GM18861 (cell line): ENCODE measurements around the gene OAF.

ENCODE experiments used
- ATAC-seq: cut with Tn5 transposase; IDR thresholded peaks from one replicate; pipeline ENCODE4 v1.9.1; 2021; ENCODE audit not compliant: unreplicated experiment

The OAF gene

GRCh38 chr11:120183701-120184141 is 27.1 kb upstream of the OAF start:
- no peak for ATAC-seq

GRCh38 chr11:120184371-120184945 is 26.4 kb upstream of the OAF start:
- ATAC-seq, result no peak

GRCh38 chr11:120184946-120185705 is 25.7 kb upstream of the OAF start:
- no peak for ATAC-seq

GRCh38 chr11:120185706-120186455 is 25.0 kb upstream of the OAF start:
- ATAC-seq, result no peak

GRCh38 chr11:120186456-120186773 is 24.4 kb upstream of the OAF start:
- ATAC-seq, result no peak

GRCh38 chr11:120186774-120187591 is 23.8 kb upstream of the OAF start:
- no peak for ATAC-seq

GRCh38 chr11:120188371-120188770 is 22.5 kb upstream of the OAF start:
- no peak for ATAC-seq

- ATAC-seq, result no peak
Measured at GRCh38 chr11:120188811-120189455, 21.9 kb upstream of the OAF start.

- no peak for ATAC-seq
Measured at GRCh38 chr11:120191058-120191457, 19.8 kb upstream of the OAF start.

- no peak for ATAC-seq
Measured at GRCh38 chr11:120192831-120193625, 17.8 kb upstream of the OAF start.

GRCh38 chr11:120194166-120194565 is 16.7 kb upstream of the OAF start:
- no peak for ATAC-seq

- no peak for ATAC-seq
Measured at GRCh38 chr11:120195601-120196320, 15.1 kb upstream of the OAF start.

GRCh38 chr11:120196826-120197225 is 14.0 kb upstream of the OAF start:
- no peak for ATAC-seq

GRCh38 chr11:120197251-120197891 is 13.5 kb upstream of the OAF start:
- no peak for ATAC-seq

- no peak for ATAC-seq
Measured at GRCh38 chr11:120197977-120198376, 12.9 kb upstream of the OAF start.

- ATAC-seq, result no peak
Measured at GRCh38 chr11:120198403-120198786, 12.4 kb upstream of the OAF start.

- ATAC-seq, result no peak
Measured at GRCh38 chr11:120198787-120199469, 11.9 kb upstream of the OAF start.

GRCh38 chr11:120199613-120200012 is 11.2 kb upstream of the OAF start:
- no peak for ATAC-seq
